ENCODE data around the gene PCYT1A.

Gene PCYT1A

DNA sequence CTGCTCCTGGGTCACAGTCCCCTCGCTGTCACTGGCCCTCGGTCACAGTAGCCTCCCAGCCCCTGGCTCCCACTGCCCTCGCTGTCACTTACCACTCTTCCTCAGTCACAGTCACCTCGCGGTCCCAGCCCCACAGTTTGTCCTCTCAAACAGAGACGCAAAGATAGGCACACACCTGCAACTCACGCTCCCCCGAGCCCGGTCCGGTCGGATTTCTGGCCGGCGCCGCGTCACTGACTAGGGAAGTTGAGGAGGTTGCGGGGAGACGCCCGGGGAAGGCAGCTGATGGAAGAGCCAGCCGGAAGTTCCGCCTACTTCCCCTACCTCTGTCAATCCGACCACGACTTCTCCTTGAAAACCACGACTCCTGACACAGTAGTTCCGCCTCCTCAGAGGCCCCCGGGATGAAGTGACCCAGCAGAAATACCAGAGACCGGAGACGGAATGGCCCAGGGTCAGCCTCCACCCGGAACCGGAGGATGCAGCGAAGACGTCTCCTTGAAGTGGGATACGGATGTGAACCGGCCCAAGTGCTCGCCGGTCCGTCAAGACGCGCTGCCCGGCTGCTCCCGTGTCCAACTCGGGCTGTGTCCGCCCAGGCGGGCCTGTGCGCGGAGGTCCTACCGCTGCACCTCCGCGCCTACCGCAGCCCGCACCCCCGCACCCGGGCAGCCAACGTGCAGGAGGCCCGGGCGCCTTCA is at the start of gene PCYT1A:
TSS of gene PCYT1A (minus strand) at position 287 of the 701 bp plus-strand sequence. CDS start 17,195 bp downstream, outside the sequence.
- peak; percentile 95 for DNase-seq (ENCODE audit: low read depth)
- TF ChIP-seq, protein P1, sequence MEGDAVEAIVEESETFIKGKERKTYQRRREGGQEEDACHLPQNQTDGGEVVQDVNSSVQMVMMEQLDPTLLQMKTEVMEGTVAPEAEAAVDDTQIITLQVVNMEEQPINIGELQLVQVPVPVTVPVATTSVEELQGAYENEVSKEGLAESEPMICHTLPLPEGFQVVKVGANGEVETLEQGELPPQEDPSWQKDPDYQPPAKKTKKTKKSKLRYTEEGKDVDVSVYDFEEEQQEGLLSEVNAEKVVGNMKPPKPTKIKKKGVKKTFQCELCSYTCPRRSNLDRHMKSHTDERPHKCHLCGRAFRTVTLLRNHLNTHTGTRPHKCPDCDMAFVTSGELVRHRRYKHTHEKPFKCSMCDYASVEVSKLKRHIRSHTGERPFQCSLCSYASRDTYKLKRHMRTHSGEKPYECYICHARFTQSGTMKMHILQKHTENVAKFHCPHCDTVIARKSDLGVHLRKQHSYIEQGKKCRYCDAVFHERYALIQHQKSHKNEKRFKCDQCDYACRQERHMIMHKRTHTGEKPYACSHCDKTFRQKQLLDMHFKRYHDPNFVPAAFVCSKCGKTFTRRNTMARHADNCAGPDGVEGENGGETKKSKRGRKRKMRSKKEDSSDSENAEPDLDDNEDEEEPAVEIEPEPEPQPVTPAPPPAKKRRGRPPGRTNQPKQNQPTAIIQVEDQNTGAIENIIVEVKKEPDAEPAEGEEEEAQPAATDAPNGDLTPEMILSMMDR (conservative IDR thresholded peaks at IDR 0.05; ENCODE audit: low read depth, low read length), result no peak
- peak within 1 kb of the TSS; percentile 99 for H3K4me3 ChIP-seq (ENCODE audit: low read depth, low read length)

DNA sequence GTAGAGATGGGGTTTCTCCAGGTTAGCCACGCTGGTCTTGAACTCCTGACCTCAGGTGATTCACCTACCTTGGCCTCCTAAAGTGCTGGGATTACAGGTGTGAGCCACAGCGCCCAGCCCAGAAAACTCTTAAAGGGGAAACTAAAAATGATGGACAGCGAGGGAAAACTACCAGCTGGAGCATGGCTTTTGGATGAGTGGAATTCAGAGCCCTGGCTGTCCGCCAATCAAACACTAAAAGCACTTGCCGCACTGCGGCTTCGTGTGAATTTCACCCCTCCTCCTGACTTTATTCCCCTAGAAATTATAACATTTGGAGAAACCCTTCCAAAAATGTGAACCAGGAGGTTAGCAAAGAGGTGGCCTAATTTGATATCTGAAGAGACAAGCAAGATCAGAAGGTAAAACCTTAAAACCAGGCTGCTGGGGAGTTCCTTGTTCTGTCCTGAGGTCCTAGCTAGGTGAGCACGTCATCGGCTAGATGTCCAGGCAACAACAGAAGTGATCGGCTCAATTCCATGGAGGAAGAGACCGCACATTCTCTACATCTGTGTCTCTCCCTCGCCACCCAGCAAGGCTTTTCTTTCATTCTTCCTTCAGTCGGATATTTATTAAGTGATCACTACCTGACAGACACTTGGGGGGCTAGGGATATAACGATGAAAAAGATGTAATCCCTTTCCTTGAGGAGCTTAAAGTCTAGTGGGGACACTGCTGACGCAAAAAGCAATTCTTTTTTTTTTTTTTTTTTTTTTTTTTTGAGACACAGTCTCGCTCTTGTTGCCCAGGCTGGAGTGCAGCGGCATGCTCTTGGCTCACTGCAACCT is 49.0 kb upstream of the PCYT1A start:
- DNase-seq (ENCODE audit: low read depth), result no peak
- TF ChIP-seq, protein P1 (conservative IDR thresholded peaks at IDR 0.05; ENCODE audit: low read depth, low read length), result no peak
- H3K4me3 ChIP-seq (ENCODE audit: low read depth, low read length), result no peak overlapping the region

DNA sequence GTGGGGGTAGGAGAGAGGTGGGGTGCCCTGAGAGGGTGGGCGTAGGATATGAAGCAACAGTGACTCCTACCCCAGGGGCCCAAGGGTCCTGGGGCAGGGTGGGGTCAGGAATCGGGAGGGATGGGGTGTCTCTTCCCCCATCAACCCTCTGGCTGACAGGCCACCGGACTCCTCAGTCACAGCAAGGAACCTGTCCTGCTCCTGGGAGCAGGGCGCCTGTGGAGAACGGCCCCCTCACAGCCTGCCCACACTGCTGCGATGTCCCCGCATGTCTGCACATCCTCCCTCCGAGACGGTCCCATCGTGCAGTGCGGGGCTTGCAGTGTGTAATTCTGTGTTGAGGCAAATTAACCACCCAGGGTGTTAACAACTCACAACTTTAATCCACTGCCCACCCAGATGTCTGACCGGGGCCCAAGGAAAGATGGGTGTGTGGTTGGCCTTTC is 48.0 kb upstream of the PCYT1A start:
- no peak for DNase-seq (ENCODE audit: low read depth)
- TF ChIP-seq, protein P1 (conservative IDR thresholded peaks at IDR 0.05; ENCODE audit: low read depth, low read length), result no peak
- no peak overlapping the region for H3K4me3 ChIP-seq (ENCODE audit: low read depth, low read length)

DNA sequence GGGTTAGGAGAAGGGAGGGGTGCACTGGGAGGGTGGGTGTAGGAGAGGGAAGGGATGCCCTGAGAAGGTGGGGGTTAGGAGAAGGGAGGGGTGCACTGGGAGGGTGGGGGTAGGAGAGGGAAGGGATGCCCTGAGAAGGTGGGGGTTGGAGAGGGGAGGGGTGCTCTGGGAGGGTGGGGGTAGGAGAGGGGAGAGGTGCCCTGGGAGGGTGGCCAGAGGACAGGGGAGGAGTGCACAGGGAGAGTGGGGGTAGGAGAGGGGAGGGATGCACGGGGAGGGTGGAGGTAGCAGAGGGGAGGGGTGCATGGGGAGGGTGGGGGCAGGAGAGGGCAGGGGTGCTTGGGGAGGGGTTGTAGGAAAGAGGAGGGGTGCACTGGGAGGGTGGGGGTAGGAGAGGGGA is 47.5 kb upstream of the PCYT1A start:
- DNase-seq (ENCODE audit: low read depth), result no peak
- H3K4me3 ChIP-seq (ENCODE audit: low read depth, low read length), result no peak overlapping the region
- TF ChIP-seq, protein P1 (conservative IDR thresholded peaks at IDR 0.05; ENCODE audit: low read depth, low read length), result no peak

DNA sequence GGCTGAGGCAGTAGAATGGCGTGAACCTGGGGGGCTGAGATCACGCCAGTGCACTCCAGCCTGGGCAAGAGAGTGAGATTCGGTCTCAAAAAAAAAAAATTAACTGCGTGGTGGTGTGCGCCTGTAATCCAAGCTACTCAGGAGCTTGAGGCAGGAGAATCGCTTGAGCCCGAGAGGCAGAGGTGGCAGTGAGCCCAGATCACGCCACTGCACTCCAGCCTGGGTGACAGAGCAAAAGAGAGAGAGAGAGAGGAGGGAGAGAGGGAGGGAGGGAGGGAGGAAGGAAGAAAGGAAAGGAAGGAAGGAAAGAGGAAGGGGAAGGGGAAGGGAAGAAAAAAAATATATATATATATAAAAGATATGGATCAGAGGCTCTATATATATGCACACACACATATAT is 44.6 kb upstream of the PCYT1A start:
- TF ChIP-seq, protein P1 (conservative IDR thresholded peaks at IDR 0.05; ENCODE audit: low read depth, low read length), result no peak
- no peak for DNase-seq (ENCODE audit: low read depth)
- no peak overlapping the region for H3K4me3 ChIP-seq (ENCODE audit: low read depth, low read length)

DNA sequence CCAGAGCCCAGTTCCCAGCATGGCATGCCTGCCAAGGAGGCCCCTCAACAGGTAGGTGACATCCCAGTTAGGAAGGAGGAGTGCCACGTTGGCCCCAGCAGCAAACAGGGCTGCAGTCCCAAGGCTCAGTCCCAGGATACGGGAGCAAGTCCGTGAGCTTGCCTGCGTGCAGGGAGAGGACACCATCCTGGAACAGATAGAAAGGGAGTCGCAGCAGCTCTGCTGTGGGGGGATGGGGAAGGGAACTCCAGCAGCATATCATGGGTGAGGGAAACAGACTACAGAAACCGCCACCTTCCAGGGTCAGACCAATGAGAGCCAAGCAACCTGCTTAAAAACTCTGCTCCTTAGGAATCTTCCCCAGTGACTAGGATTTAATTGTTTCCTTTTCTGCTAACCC is 39.9 kb upstream of the PCYT1A start:
- no peak overlapping the region for H3K4me3 ChIP-seq (ENCODE audit: low read depth, low read length)
- TF ChIP-seq, protein P1 (conservative IDR thresholded peaks at IDR 0.05; ENCODE audit: low read depth, low read length), result no peak
- peak; percentile 50 for DNase-seq (ENCODE audit: low read depth)
